HG03521 (cell line): ENCODE measurements around the gene PLEKHG3.

Source experiments
- ATAC-seq: cut with Tn5 transposase; IDR thresholded peaks from one replicate; pipeline ENCODE4 v1.9.1; 2021; ENCODE audit warnings: mild to moderate bottlenecking, moderate library complexity; ENCODE audit not compliant: unreplicated experiment

The PLEKHG3 gene

GRCh38 chr14:64762044-64763034 is 58.1 kb downstream of the PLEKHG3 start:
- no peak for ATAC-seq

DNA sequence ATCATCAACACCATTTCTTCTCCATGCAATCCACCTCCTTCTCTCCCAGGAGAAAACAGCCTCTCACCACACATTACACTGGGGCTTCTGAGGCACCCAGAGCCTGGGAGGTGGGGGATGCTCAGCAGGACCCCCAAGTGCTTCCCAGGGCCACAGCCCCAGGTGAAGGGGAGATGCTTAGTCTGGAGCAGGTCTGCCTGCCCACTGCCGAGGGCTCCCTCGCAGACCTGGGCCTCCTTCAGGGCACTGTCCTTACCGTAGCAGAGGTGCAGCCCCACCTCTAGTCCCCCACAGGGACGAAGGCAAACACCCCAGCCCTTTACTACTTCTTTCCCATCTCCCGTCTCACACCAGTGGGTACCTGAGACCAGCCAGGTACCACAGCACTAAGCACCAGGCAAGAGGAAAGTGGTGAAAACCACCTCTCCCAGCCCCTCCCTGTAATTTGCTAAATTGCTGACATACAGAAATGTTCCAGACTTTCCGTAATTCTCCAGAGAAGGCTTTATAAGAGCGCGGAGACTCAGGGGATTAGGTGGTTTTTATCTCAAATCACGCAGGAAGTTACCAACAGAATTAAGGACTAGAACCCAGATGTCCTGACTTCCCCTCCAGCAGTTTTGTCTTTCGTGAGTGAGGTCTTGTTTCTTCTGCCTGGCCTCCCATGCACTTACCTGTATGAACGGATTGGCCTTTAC is 59.0 kb downstream of the PLEKHG3 start:
- ATAC-seq = no peak

GRCh38 chr14:64763801-64764621 is 59.8 kb downstream of the PLEKHG3 start:
- no peak for ATAC-seq

GRCh38 chr14:64764641-64765520 is 60.7 kb downstream of the PLEKHG3 start:
- no peak for ATAC-seq

DNA sequence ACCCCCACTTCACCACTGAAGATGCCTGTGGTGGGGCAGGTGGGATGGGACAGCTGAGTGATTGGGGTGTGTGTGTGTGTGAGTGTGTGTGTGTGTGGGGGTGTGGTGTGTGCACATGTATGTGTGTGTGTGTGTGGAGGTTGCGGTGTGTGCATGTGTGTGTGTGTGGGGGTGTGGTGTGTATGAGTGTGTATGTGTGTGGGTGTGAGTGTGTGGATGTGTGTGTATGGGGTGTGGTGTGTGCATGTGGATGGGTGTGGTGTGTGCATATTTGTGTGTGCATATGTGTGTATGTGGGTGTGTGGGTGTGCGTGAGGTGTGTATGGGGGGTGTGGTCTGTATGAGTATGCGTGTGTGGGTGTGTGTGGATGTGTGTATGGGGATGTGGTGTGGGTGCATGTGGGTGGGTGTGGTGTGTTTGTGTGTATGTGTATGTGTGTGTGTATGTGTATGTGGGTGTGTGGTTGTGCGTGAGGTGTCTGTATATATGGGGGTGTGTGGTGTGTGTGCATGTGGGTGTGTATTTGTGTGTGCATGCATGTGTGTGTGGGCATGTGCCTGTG is 61.6 kb downstream of the PLEKHG3 start:
- no peak for ATAC-seq

- no peak for ATAC-seq
These were observed 62.4 kb downstream of the PLEKHG3 start for GRCh38 chr14:64766430-64767151.

GRCh38 chr14:64767215-64767964 is 63.2 kb downstream of the PLEKHG3 start:
- ATAC-seq = no peak

- ATAC-seq = no peak
These were observed 64.3 kb downstream of the PLEKHG3 start for GRCh38 chr14:64768401-64769095.

GRCh38 chr14:64769096-64770020 is 65.1 kb downstream of the PLEKHG3 start:
- no peak for ATAC-seq

- ATAC-seq = no peak
These were observed 66.5 kb downstream of the PLEKHG3 start for GRCh38 chr14:64770751-64771150.

DNA sequence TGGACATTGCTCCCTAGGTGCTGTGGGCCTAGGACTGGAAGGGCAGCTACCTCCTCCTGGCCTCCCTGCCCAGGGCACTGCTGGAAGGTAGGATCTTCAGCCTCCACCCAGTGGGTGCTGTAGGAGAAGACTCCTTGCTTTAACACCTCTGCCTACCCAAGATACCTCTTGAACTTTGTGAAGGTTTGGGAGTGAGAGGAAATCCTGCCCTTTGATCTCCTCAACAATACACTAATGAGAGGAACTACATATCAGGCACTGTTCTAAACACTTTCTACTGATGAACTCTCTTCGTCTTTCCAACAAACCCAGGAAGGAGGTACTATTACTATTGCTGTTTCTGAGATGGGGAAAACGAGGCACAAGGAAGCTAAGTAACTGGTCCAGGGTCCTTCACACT is 66.9 kb downstream of the PLEKHG3 start:
- ATAC-seq = no peak

- no peak for ATAC-seq
These were observed 68.2 kb downstream of the PLEKHG3 start for GRCh38 chr14:64772397-64772950.

- ATAC-seq = no peak
These were observed 68.8 kb downstream of the PLEKHG3 start for GRCh38 chr14:64773046-64773445.

- ATAC-seq = no peak
These were observed 69.4 kb downstream of the PLEKHG3 start for GRCh38 chr14:64773577-64773976.

DNA sequence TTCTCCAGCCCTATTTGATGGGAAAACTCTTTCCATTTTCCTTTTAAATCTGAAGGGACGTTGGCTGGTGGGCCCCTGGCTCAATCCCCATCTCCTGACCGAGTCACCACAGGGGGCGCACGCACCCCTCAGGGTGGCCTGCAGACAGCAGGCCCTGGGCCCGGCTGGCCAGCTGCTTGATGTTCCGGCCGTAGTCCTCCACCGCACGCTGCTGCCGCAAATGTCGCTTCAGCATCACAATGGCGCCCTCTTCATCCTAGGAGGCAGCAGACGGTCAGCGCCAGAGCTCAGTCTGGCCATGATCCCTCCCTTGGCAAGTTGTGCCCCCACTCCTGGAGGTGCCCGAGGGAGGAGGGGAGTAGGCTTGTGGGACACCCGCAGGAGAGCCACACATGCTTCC is 70.0 kb downstream of the PLEKHG3 start:
- no peak for ATAC-seq

- ATAC-seq = no peak
These were observed 71.0 kb downstream of the PLEKHG3 start for GRCh38 chr14:64775081-64775777.
